OCI-LY3 (cell line): ENCODE results near the gene CNTNAP2.

ENCODE experiments used
- H2AFZ ChIP-seq: fragments of 200-600, 300-600 bp; shearing (Covaris generic); 2 replicates; pipeline ENCODE4 v1.6.0; 2014; ENCODE audit warnings: antibody characterized with exemption, low read depth, low read length
- H3K27ac ChIP-seq: fragments of 200-600, 300-600 bp; sonication (generic); 2 replicates; pipeline ENCODE4 v1.5.1; 2014; ENCODE audit warnings: mild to moderate bottlenecking, low read length, moderate library complexity, mixed read lengths
- H3K27me3 ChIP-seq: fragments of 200-600, 300-600 bp; sonication (generic); 2 replicates; pipeline ENCODE4 v1.6.1; 2014; ENCODE audit warnings: low read depth, low read length, mixed read lengths
- H3K36me3 ChIP-seq: fragments of 200-600, 300-600 bp; sonication (generic); replicated peaks from 2 replicates; pipeline ENCODE3; 2014; ENCODE audit warnings: low read depth, low read length, mixed read lengths
- H3K4me1 ChIP-seq: fragments of 300-600, 200-600 bp; sonication (generic); 2 replicates; pipeline ENCODE4 v1.6.1; 2014; ENCODE audit warnings: low read length, mixed read lengths
- H3K4me2 ChIP-seq: fragments of 200-600, 300-600 bp; sonication (generic); 2 replicates; pipeline ENCODE4 v1.6.1; 2014; ENCODE audit warnings: low read length, mixed read lengths
- H3K4me3 ChIP-seq: fragments of 300-600, 200-600 bp; sonication (generic); 2 replicates; pipeline ENCODE4 v1.5.1; 2014; ENCODE audit warnings: antibody characterized with exemption, mild to moderate bottlenecking, low read length, moderate library complexity
- H3K79me2 ChIP-seq: fragments of 300-600, 200-600 bp; shearing (Covaris generic); 2 replicates; pipeline ENCODE4 v1.6.1; 2014; ENCODE audit warnings: mild to moderate bottlenecking, low read length, mixed read lengths
- H3K9ac ChIP-seq: fragments of 300-600, 200-600 bp; shearing (Covaris generic); 2 replicates; pipeline ENCODE4 v1.6.0; 2014; ENCODE audit warnings: mild to moderate bottlenecking, low read length, moderate library complexity
- H3K9me3 ChIP-seq: fragments of 200-600, 300-600 bp; shearing (Covaris generic); 2 replicates; pipeline ENCODE4 v1.6.1; 2014; ENCODE audit warnings: low read length, mixed read lengths; ENCODE audit not compliant: insufficient read depth
- H4K20me1 ChIP-seq: fragments of 200-600, 300-600 bp; sonication (generic); 2 replicates; pipeline ENCODE4 v1.6.1; 2016; ENCODE audit warnings: low read length, mixed read lengths; ENCODE audit not compliant: insufficient read depth
- CTCF ChIP-seq: fragments of 200-600, 300-600 bp; sonication (generic); IDR thresholded peaks from 2 replicates; pipeline ENCODE4 v1.5.1; 2014; ENCODE audit warnings: antibody characterized with exemption, low read length, low read depth
- EZH2phosphoT487 ChIP-seq: fragments of 200-600 bp; shearing (Covaris generic); IDR thresholded peaks from 2 replicates; pipeline ENCODE4 v1.6.1; 2018; ENCODE audit warnings: antibody characterized with exemption, mixed run types, low read depth

The CNTNAP2 gene

DNA sequence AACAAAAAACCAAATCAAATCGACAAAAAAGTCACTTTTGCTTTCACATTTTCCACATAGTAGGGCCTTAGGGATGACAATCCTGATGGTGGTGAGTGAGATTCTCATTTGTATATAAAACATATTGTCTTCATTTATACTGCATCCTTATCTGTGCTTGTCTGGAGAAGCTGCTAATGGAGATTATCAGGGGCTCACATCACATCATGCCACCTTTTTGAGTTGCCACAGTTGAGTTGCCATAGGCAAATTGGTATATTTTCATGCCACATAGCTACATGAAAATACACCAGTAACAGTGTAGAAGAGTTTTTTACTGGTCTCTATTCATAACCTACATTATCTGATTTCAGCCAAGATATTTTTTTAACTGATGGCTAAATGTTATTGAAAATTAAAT is 85.3 kb downstream of the CNTNAP2 start:
- Histone ChIP-seq H3K4me1 (no peaks in the 10 kb centered on the region), H4K20me1 (no peaks in the 10 kb centered on the region), H3K9me3 (no peaks in the 10 kb centered on the region), H2AFZ (no peak overlapping the region), H3K79me2 (no peaks in the 10 kb centered on the region), H3K27ac (no peak overlapping the region), H3K27me3 (no peaks in the 10 kb centered on the region), H3K4me2 (no peak overlapping the region), H3K36me3 (no peaks in the 10 kb centered on the region), H3K4me3 (no peak overlapping the region), H3K9ac (no peak overlapping the region)
- TF ChIP-seq EZH2phosphoT487 (no peak), CTCF (no peak)

DNA sequence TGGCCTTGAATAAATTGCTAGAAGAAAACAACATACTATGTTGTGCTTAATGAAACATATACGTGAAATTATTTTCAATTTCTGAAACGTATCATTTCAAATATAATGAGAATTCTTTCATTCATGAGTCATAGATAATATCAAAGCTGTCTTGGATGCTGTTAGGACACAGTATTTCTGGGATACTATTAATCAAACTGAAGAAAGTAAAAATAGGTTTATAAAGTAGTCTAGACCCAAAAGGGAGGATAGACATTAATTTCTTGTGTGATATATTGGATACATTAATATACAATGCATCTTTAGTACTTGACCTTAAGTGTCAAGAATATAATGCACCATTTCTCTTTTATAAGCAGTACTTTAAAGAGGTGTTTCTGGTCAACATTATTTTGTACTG is 89.7 kb downstream of the CNTNAP2 start:
- H4K20me1 ChIP-seq = no peaks in the 10 kb centered on the region
- no peaks in the 10 kb centered on the region for H3K4me1 ChIP-seq
- no peak overlapping the region for H3K27ac ChIP-seq
- H3K4me2 ChIP-seq = no peak overlapping the region
- no peaks in the 10 kb centered on the region for H3K9me3 ChIP-seq
- no peaks in the 10 kb centered on the region for H3K36me3 ChIP-seq
- TF ChIP-seq EZH2phosphoT487 (no peak), CTCF (no peak)
- H3K79me2 ChIP-seq = no peaks in the 10 kb centered on the region
- H2AFZ ChIP-seq = no peak overlapping the region
- no peaks in the 10 kb centered on the region for H3K27me3 ChIP-seq
- H3K4me3 ChIP-seq = no peak overlapping the region
- no peak overlapping the region for H3K9ac ChIP-seq

DNA sequence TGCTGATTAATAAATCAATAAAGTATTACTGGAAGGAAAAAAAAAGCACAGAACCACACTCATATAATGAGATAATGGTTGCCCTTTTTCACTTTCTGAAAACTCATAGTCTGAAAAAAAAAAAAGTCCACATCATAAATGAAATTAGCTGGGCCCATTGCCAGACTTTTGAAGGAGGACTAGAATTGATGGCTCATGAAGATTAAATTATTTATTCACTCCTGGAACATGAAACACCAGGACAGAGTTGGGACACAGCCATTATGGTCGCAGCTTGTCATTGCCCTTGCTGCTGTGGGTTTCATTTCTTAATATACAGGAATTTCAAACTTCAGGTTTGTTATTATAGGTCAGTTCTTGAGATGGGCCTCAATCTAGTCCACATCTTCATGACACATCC is 91.9 kb downstream of the CNTNAP2 start:
- Histone ChIP-seq H4K20me1 (no peaks in the 10 kb centered on the region), H3K4me3 (no peak overlapping the region), H3K4me1 (no peaks in the 10 kb centered on the region), H3K79me2 (no peaks in the 10 kb centered on the region), H3K9me3 (no peaks in the 10 kb centered on the region), H3K27me3 (no peaks in the 10 kb centered on the region), H3K4me2 (no peak overlapping the region), H3K36me3 (no peaks in the 10 kb centered on the region), H2AFZ (no peak overlapping the region), H3K27ac (no peak overlapping the region), H3K9ac (no peak overlapping the region)
- TF ChIP-seq CTCF = no peak
- TF ChIP-seq EZH2phosphoT487 = no peak

DNA sequence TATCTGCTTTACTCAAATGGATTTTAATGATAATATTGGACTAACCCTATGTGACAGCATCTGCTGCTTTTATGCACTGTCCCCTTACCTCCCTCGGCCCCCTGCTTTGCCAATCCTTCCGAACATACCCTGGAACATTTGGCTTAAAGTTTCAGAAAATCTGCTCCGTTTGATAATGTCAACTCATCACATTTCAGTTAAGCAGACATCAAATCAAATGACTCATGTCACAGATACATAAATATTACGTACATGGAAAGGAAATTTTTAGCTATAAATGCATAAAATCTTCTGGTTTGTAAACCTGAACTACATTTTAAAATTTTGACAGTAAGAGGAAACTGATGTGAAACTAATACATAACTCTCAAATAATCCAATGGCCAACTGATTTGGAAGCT is 98.2 kb downstream of the CNTNAP2 start:
- no peaks in the 10 kb centered on the region for H3K9me3 ChIP-seq
- no peak overlapping the region for H3K27ac ChIP-seq
- no peak overlapping the region for H3K9ac ChIP-seq
- no peaks in the 10 kb centered on the region for H3K79me2 ChIP-seq
- H3K4me2 ChIP-seq = no peak overlapping the region
- no peak overlapping the region for H3K4me3 ChIP-seq
- no peaks in the 10 kb centered on the region for H3K27me3 ChIP-seq
- TF ChIP-seq CTCF (no peak), EZH2phosphoT487 (no peak)
- H2AFZ ChIP-seq = no peak overlapping the region
- no peaks in the 10 kb centered on the region for H3K36me3 ChIP-seq
- no peaks in the 10 kb centered on the region for H4K20me1 ChIP-seq
- H3K4me1 ChIP-seq = no peaks in the 10 kb centered on the region
